Adrenal gland (tissue), 5 donors: ENCODE measurements around the gene CCNL1.

ENCODE experiments used
- CTCF ChIP-seq, 6 experiments: fragments of 450-650 bp in 4 of 6; fragments of 200-600 bp in 2 of 6; sonication (generic) in 1 of 6; IDR thresholded peaks; 1 replicate in 5 of 6; 2 replicates in 1 of 6; pipeline versions ENCODE4 v1.5.1 to v1.8.0; 2016 to 2021; ENCODE audit warnings: antibody characterized with exemption in 6 of 6, mild to moderate bottlenecking in 2 of 6, moderate library complexity in 1 of 6
- POLR2A ChIP-seq, 2 donors: fragments of 450-650 bp; IDR thresholded peaks; one replicate each; pipeline ENCODE4 v1.6.1; 2017; ENCODE audit warnings: antibody characterized with exemption in 2 of 2, mild to moderate bottlenecking in 2 of 2, moderate library complexity in 1 of 2
- donor health status: DM: no; HTN: no; CAD: no.

- TF ChIP-seq CTCF (IDR thresholded peaks at IDR 0.05) (no peak), POLR2A (IDR thresholded peaks at IDR 0.05) (no peak)
These were observed 50.4 kb downstream of the CCNL1 start for GRCh38 chr3:157109267-157110141.
